Lower leg skin (tissue), 4 donors: ENCODE results near the gene PMIS2. TPM values are rescaled to one million over a fixed set of nuclear protein-coding genes. Genes with fewer than 3 reads are reported as not detected.

Source experiments
- DNase-seq, 2 donors: peaks; one replicate each; pipeline ENCODE4 v3.0.0-alpha.2; 2019; ENCODE audit warnings: low spot score in 2 of 2
- H3K4me3 ChIP-seq: fragments of 200-600 bp; sonication (generic); 2 replicates; pipeline ENCODE4 v1.5.1; 2017; ENCODE audit warnings: mild to moderate bottlenecking, low read depth; ENCODE audit not compliant: poor library complexity, severe bottlenecking
- POLR2A ChIP-seq, 2 donors: fragments of 450-650 bp; IDR thresholded peaks; one replicate each; pipeline ENCODE4 v1.6.1; 2016 to 2017; ENCODE audit warnings: antibody characterized with exemption in 2 of 2, mild to moderate bottlenecking in 1 of 2, moderate library complexity in 1 of 2
- WGBS, 2 donors: methylation state at CpG; one replicate each; pipeline ENCODE4 v1.1.5; 2018; 5-methylcytosine and 5-hydroxymethylcytosine counted together
- intact Hi-C: fragments of 100-400 bp; cut with DNase I; formaldehyde crosslinking; loops from one replicate; pipeline ENCODE4 v1.15.0; 2023; ENCODE audit warnings: low total_unique reads
- total RNA-seq, 4 donors: library from RNA; depleted of rRNA; stranded (reverse); fragments of >200 nt; gene quantifications; one replicate each; pipeline ENCODE4 v1.1.0, GENCODE V29; 2016
- TF ChIP-seq, protein P1 (sequence below), 3 donors: fragments of 450-650 bp; IDR thresholded peaks; one replicate each; pipeline ENCODE4 v1.5.1; 2016; ENCODE audit warnings: antibody characterized with exemption in 3 of 3, mild to moderate bottlenecking in 3 of 3, moderate library complexity in 2 of 3

PMIS2 gene
- total RNA-seq, 4 donors from 2014 or later = not detected

DNA sequence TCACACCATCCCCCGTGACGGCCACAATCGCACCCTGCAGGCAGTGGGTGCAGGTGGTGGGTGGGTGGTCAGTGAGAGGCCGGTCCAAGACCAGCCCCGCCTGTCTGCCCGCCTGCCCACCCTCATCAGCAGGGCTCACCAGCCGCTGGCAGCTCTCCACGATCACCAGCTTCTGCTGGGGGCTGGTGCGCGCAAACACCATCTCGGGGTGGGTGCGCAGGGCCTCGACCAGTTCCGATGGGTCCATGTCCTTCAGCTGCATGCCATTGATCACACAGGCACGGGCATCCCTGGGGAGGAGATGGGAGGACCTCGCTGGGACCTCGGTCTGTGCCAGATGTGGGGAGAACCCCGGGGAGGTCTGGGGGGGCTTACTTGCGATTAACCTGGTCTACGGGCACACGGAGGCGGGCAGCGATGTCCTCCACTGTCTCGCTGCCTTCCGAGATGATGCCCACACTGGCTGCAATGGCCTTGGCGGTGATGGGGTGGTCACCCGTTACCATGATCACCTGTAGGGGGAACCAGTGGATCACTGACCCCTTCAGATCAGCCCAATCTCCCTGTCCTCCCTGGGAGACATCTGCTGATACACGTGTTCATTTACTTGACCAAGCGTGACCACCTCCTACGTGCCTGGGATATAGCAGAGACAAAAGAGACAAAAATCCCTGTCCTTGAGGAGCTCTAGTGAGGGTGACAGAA is 30.5 kb upstream of the PMIS2 start:
- 71 to 76% methylated on average over 26 to 30 of the region's 30 CpGs for WGBS, 2 donors
- no peak overlapping the region for H3K4me3 ChIP-seq
- TF ChIP-seq POLR2A (IDR thresholded peaks at IDR 0.05) = no peak
- TF ChIP-seq, protein P1, sequence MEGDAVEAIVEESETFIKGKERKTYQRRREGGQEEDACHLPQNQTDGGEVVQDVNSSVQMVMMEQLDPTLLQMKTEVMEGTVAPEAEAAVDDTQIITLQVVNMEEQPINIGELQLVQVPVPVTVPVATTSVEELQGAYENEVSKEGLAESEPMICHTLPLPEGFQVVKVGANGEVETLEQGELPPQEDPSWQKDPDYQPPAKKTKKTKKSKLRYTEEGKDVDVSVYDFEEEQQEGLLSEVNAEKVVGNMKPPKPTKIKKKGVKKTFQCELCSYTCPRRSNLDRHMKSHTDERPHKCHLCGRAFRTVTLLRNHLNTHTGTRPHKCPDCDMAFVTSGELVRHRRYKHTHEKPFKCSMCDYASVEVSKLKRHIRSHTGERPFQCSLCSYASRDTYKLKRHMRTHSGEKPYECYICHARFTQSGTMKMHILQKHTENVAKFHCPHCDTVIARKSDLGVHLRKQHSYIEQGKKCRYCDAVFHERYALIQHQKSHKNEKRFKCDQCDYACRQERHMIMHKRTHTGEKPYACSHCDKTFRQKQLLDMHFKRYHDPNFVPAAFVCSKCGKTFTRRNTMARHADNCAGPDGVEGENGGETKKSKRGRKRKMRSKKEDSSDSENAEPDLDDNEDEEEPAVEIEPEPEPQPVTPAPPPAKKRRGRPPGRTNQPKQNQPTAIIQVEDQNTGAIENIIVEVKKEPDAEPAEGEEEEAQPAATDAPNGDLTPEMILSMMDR (IDR thresholded peaks at IDR 0.05) = no peak
- intact Hi-C loops = no loop called here
- DNase-seq = no peak

DNA sequence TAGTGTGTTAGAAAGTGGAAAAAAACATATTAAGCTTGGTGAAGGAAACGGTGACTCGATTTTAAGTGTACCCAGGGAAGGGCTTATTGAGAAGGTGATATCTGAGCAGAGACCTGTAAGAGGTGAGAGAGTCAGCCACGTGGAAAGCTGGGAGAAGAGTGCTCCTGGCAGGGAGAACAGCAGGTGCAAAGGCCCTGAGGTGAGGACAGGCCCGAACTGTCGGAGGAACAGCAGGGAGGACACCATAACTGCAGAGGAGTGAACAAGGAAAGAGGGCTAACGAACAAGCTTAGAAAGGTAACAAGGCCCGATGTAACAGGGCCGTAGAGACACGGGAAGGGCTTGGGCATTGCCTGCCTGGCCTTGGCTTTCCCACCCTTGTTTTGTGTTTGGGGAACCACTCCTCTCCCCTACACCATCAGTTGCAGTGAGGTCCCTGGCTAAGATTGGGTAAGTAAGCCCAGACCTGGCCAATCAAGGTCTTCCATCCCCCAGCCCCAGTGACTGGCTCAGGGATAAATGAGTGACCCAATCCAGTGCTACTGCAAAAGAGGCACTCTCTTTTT is 29.9 kb upstream of the PMIS2 start:
- no peak overlapping the region for H3K4me3 ChIP-seq
- no peak for TF ChIP-seq POLR2A (IDR thresholded peaks at IDR 0.05)
- TF ChIP-seq, protein P1 (IDR thresholded peaks at IDR 0.05) = no peak
- intact Hi-C loops = no loop called here
- no peak for DNase-seq
- WGBS, 2 donors = 83 to 88% methylated on average over 9 of the region's 9 CpGs

DNA sequence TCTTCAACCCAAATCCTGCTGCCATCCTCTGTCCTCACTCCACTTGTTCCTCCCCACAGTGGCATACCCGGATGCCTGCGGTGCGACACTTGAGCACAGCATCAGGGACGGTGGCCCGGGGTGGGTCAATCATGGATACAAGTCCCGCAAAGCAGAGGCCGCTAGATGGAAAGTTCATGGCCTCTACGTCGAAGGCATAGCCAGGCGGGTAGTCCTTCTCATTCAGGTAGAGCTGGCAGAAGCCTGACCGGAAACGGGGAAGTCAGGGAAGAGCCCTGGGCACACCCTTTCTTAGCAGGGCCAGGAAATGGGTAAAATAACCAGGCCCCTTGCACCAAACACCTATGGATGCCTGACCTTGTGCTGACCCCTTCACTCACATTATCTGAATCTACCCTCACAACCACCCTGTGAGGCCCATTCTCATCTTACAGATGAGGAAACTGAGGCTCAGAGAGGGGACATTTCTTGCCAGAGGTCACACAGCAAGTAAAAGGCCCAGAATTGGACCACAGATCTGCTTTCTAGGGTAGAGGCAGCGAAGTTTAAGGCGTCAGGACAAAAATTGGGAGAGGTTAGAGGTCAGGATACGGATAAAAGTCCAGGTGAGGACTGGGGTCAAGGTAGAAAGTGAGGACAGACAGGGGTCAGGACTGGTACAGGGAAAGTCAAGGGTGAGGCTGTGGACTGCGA is 29.0 kb upstream of the PMIS2 start:
- TF ChIP-seq, protein P1 (IDR thresholded peaks at IDR 0.05) = no peak
- no peak for TF ChIP-seq POLR2A (IDR thresholded peaks at IDR 0.05)

DNA sequence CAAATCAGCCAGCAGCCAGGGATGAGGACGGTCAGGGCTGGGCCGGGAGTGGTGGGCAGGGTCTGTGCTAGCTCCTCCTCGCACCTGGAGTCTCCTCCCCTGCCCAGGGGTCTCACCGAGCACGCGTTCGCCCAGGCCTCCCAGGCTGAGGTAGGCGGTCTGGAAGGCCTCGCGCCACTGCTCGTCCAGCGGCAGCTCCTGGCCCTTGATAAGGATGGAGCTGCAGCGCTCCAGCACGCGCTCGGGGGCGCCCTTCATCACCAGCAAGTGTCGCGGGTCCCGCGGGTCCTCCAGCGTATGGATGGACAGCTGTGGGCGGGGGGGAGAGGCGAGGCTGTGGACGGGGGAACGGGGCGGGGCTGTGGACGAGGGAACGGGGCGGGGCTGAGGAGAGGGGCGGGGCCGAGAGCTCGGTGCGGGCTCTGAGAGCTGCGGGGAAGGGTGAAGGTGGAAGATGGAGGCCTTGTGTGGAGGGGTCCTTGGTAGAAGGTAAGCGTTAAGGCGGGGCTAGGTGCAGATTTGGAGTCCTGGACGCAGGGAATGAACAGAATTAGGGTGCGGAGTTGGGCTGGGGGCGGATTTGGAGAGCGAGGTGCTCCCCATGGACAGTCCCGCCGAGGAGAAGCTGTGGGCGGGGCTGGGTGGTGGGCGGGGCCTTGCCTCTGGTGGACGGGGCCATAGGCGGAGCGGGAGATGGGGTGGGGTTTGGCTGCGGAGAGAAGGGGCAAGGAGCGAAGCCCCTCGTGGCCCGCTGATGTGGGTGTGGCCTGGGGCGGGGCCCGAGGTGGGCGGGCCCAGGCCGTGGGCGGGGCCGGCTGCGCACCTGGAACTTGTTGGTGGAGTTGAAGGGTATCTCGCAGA is 28.2 kb upstream of the PMIS2 start:
- 12 to 13% methylated on average over 43 to 47 of the region's 60 CpGs for whole genome bisulfite sequencing, 2 donors
- TF ChIP-seq, protein P1 (IDR thresholded peaks at IDR 0.05) = no peak
- TF ChIP-seq POLR2A (IDR thresholded peaks at IDR 0.05) = no peak
- peak in 1 of 2 donors; percentile 83 for DNase-seq
- intact Hi-C loops = no loop called here
- H3K4me3 ChIP-seq = peak overlapping the region; percentile 2

More for the DNA sequence above, 29.0 kb upstream of the PMIS2 start:
- 81 to 87% methylated on average over 16 of the region's 16 CpGs for WGBS, 2 donors
- intact Hi-C loops = no loop called here
- DNase-seq = no peak
- no peak overlapping the region for H3K4me3 ChIP-seq

DNA sequence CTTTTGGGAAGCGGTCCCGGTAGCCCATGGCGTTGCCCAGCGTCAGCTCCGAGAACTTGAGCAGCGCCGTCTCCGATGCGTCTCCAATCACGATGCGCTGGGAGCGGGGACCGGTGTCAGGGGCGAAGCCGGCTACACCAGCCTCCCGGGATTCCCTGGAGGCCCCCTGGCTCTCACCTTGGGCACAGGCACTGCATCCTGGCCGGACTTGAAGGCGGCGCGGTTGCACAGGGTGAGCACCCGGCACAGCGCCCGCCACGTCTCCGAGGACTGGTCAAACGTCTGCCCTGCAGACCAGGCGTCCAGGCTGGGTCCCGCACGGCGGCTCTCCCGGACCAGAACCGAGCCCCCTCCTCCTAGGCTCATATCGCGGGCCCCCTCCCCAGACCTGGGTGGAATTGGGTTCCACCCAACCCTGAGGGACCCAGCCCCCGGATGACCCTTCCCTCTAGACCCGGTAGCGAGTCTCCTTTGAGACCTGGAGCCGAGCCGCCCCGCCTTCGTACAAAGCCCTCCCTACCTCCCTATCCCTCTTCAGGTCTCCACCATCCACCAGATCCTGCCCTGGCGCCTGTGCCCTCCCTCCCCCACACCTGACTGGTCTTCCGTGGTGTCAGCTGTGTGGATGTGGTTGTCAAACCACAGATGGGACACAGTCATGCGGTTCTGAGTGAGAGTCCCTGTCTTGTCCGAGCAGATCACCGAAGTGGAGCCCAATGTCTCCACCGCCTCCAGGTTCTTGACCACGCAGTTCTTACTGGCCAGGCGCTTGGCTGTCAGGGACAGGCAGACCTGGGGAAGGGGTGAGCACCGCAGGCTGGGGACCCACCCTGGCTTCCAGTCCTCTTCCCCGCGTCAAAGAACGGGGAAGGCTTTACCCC is 27.3 kb upstream of the PMIS2 start:
- 30 to 40% methylated on average over 51 to 52 of the region's 53 CpGs for WGBS, 2 donors
- no peak overlapping the region for H3K4me3 ChIP-seq
- intact Hi-C loops = no loop called here
- TF ChIP-seq, protein P1 (IDR thresholded peaks at IDR 0.05) = no peak
- TF ChIP-seq POLR2A (IDR thresholded peaks at IDR 0.05) = no peak
- DNase-seq = no peak
